BE2C (cell line): Measurements from ENCODE around the gene NBEAL1.
"Not testable (repeated sequence)": the region's sequence is repeated elsewhere in the genome, so short reads cannot be mapped to it uniquely, and the experiment has no call there.

ENCODE experiments used
- DNase-seq: peaks from one replicate; pipeline ENCODE4 v3.0.0-alpha.2; 2020
- H3K27me3 ChIP-seq: fragments of 250-450 bp; sonication (Bioruptor Pico); 2 replicates; pipeline ENCODE4 v1.5.1; 2020; ENCODE audit warnings: mild to moderate bottlenecking
- H3K36me3 ChIP-seq: fragments of 250-450 bp; sonication (Bioruptor Pico); 2 replicates; pipeline ENCODE4 v1.5.1; 2020; ENCODE audit warnings: mild to moderate bottlenecking
- H3K4me1 ChIP-seq: fragments of 250-450 bp; sonication (Bioruptor Pico); 2 replicates; pipeline ENCODE4 v1.5.1; 2020
- H3K4me3 ChIP-seq: 2 replicates; pipeline ENCODE4 v1.5.1; 2011; ENCODE audit warnings: low read depth, low read length
- H3K9me3 ChIP-seq: fragments of 250-450 bp; sonication (Bioruptor Pico); 2 replicates; pipeline ENCODE4 v1.5.1; 2020
- CTCF ChIP-seq: IDR thresholded peaks from 2 replicates; pipeline ENCODE4 v1.5.1; 2012; ENCODE audit warnings: mild to moderate bottlenecking, low read depth, low read length

NBEAL1 gene

GRCh38 chr2:203240491-203240890, 225.8 kb downstream of the NBEAL1 start:
- no peak for DNase-seq
- Histone ChIP-seq H3K4me3 (no peak overlapping the region), H3K9me3 (no peaks in the 10 kb centered on the region), H3K36me3 (no peaks in the 10 kb centered on the region; the same call in 1 of the 2 replicates), H3K4me1 (no peaks in the 10 kb centered on the region; the same call in 1 of the 2 replicates), H3K27me3 (no peaks in the 10 kb centered on the region)
- TF ChIP-seq CTCF, result no peak

- no peaks in the 10 kb centered on the region; the same call in 1 of the 2 replicates for H3K4me1 ChIP-seq
- no peak overlapping the region for H3K4me3 ChIP-seq
- no peak for DNase-seq
- H3K27me3 ChIP-seq, result no peaks in the 10 kb centered on the region
- peaks cover 6% of the 10 kb centered on the region for H3K36me3 ChIP-seq
- no peaks in the 10 kb centered on the region for H3K9me3 ChIP-seq
- TF ChIP-seq CTCF, result no peak
Observed at GRCh38 chr2:203242518-203242917, 227.8 kb downstream of the NBEAL1 start.

DNA sequence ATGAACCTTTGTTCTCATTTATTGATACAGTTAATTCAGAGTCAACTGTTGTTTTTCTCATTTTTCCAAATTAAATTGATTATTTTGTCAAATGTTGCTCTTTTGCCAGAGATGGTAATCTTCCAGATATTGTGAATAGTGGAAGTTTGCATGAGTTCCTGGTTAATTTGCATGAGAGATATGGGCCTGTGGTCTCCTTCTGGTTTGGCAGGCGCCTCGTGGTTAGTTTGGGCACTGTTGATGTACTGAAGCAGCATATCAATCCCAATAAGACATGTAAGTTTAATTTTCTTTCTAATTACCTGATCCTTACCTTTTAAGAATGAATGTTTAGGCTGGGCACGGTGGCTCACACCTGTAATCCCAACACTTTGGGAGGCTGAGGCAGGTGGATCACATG, 232.0 kb downstream of the NBEAL1 start:
- H3K27me3 ChIP-seq, result no peaks in the 10 kb centered on the region
- no peak for TF ChIP-seq CTCF
- no peak overlapping the region for H3K4me3 ChIP-seq
- no peaks in the 10 kb centered on the region for H3K4me1 ChIP-seq
- DNase-seq, result no peak
- no peaks in the 10 kb centered on the region for H3K9me3 ChIP-seq
- peaks cover 9% of the 10 kb centered on the region for H3K36me3 ChIP-seq

- no peak for TF ChIP-seq CTCF
- Histone ChIP-seq H3K4me1 (no peaks in the 10 kb centered on the region), H3K4me3 (no peak overlapping the region), H3K27me3 (no peaks in the 10 kb centered on the region), H3K36me3 (peaks cover 3% of the 10 kb centered on the region), H3K9me3 (no peaks in the 10 kb centered on the region)
- DNase-seq, result no peak
Observed at GRCh38 chr2:203252818-203253217, 238.1 kb downstream of the NBEAL1 start.

GRCh38 chr2:203253422-203254095, 238.9 kb downstream of the NBEAL1 start:
- DNase-seq, H3K27me3 ChIP-seq, H3K36me3 ChIP-seq, H3K9me3 ChIP-seq, H3K4me3 ChIP-seq, H3K4me1 ChIP-seq: not testable (repeated sequence)

DNA sequence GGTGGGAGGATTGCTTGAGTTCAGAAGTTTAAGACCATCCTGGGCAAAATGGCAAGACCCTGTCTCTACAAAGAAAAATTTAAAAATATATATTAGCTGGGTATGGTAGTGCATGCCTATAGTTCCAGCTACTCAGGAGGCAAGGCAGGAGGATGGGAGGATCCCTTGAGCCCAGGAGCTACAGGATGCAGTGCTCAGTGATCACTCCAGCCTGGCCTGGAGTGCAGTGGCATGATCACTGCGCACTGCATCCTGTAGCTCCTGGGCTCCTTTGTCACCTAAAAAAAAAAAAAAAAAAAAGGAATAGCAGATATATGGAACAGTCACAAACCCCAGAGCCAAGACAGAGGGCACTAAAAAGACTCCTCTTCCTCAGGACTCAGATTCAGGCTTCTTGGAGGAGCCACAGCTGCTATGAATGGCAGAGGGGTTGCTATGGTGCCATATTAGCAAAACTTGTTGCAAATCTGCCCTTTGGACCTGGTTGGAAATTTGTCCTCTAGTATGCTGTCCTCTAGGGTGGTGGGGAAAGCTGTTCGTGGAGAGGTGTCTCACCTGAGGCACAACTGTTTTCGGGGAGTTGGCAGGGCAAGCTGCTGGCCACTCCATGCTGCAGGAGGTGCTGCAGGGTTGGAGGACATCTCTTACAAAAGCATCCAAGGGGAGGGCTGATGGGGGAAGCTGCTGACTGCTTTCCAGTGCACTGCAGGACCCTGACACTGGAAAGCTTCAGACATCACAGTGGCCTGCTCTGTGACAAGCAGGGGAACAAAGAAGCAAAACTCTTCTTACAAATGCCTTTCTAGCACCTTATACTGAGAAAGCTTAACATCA, 246.9 kb downstream of the NBEAL1 start:
- no peaks in the 10 kb centered on the region for H3K27me3 ChIP-seq
- no peak for TF ChIP-seq CTCF
- peaks cover 4% of the 10 kb centered on the region for H3K36me3 ChIP-seq
- H3K4me3 ChIP-seq, result no peak overlapping the region
- H3K4me1 ChIP-seq, result no peaks in the 10 kb centered on the region
- DNase-seq, result no peak
- H3K9me3 ChIP-seq, result no peaks in the 10 kb centered on the region
